Neuron (in vitro differentiated cells): ENCODE measurements around the gene ARHGDIG.

Source experiments
- H2AFZ ChIP-seq: one replicate; pipeline ENCODE4 v1.6.1; 2013; ENCODE audit warnings: low read depth, mild to moderate bottlenecking, inconsistent platforms, low read length, moderate library complexity
- H3K27me3 ChIP-seq: one replicate; pipeline ENCODE4 v1.6.1; 2013; ENCODE audit warnings: low read length; ENCODE audit not compliant: insufficient read depth
- H3K36me3 ChIP-seq: one replicate; pipeline ENCODE4 v1.6.1; 2013; ENCODE audit warnings: low read length; ENCODE audit not compliant: insufficient read depth
- H3K4me1 ChIP-seq: one replicate; pipeline ENCODE4 v1.6.1; 2013; ENCODE audit warnings: low read length; ENCODE audit not compliant: insufficient read depth
- H3K4me3 ChIP-seq: 2 replicates; pipeline ENCODE4 v1.5.1; 2013; ENCODE audit warnings: mild to moderate bottlenecking, low read length, moderate library complexity
- H3K9me3 ChIP-seq: one replicate; pipeline ENCODE4 v1.6.1; 2013; ENCODE audit warnings: low read length

The ARHGDIG gene

DNA sequence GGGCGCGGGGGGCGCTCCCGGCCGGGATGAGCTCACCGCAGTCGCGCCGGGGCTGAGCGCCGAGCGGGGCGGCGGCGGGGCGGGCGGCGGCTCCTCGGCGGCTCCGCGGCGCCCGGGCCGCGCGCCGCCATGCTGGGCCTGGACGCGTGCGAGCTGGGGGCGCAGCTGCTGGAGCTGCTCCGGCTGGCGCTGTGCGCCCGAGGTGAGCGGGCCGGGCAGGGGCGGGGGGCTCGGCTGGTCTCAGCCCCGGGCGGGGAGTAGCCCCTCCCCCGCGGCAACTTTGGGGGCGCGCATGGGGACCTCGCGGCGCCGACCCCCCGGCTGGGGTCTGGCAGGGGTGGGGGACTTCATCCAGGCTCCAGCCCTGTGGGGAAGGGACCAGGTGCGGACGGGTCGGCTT lies at the start of gene ARHGDIG:
Gene ARHGDIG (plus strand): TSS at position 40 of the 400 bp plus-strand sequence. CDS start 90 bp downstream, at position 130.
- H2AFZ ChIP-seq = no peak within 1 kb of the TSS
- H3K36me3 ChIP-seq = no peaks in the 10 kb centered on the region
- H3K4me3 ChIP-seq = peak within 1 kb of the TSS; percentile 47
- peaks cover 6% of the 10 kb centered on the region for H3K9me3 ChIP-seq
- H3K4me1 ChIP-seq = peaks cover 4% of the 10 kb centered on the region
- peaks cover 37% of the 10 kb centered on the region for H3K27me3 ChIP-seq

DNA sequence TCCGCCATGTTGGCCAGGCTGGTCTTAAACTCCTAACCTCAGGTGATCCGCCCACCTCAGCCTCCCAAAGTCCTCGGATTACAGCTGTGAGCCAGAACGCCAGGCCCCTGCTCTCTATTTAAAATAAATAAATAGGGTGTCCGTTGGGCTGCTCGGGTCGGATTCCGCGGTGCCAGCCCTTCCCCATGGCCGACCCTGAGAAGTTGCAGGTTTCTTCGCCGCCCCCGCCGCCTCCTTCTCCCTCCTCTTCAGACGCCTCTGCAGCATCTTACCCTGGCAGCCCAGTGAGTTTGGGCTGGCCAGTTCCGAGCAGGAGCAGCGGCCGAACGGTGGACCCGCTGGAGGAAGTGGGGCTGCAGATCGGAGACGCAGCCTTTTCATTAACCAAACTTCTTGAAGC lies 49.4 kb upstream of the ARHGDIG start:
- Histone ChIP-seq H3K9me3 (no peaks in the 10 kb centered on the region), H3K4me3 (no peak overlapping the region), H3K4me1 (peaks cover 20% of the 10 kb centered on the region), H2AFZ (no peak overlapping the region), H3K36me3 (peaks cover 22% of the 10 kb centered on the region), H3K27me3 (no peaks in the 10 kb centered on the region)

DNA sequence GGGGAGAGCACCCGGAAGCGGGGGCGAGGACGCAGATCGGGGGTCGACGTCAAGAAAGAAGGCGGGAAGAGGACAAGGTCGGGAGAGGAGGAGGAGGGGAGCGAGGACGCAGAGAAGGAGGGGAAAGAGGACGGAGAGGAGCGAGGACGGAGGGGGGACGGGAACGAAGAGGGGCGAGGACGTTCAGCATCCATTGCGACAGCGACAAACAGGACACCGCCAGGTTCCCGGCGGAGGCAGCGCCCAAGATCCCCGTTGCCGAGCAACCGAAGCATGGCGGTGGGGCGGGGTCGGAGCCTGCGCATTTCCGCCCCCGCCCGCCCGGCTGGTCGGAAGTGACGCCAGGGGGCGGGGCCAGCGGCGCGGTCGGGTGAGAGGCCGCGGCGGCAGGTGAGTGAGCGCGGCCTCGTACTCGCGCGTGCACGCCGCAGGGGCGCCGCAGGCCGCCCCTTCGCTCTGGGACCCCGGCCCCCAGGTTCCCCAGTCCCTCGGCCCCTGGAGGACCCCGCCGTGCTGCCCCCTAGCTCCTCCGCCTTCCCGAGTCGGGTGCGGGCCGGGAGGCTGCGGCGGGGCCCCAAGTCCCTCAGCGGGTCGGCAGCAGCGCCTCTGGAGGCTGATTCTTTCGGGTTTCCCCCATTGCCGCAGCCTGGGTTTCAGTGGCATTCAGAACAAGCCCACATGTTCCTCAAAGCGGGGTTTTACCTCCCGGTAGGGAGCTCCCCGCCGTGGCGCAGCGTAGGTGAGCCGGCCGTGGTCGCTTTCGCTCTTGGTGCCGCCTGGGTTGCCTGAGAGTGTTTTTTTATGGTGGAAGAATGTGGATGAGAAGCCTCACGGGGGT lies 45.7 kb upstream of the ARHGDIG start, which contains the start of gene FAM234A:
Gene FAM234A (plus strand): TSS at position 354 of the 838 bp plus-strand sequence. CDS start 19,593 bp downstream, outside the sequence.
- H3K36me3 ChIP-seq = peaks cover 5% of the 10 kb centered on the region
- H3K4me1 ChIP-seq = peaks cover 3% of the 10 kb centered on the region
- H3K9me3 ChIP-seq = no peaks in the 10 kb centered on the region
- H3K4me3 ChIP-seq = peak within 1 kb of the TSS; percentile 76
- peak within 1 kb of the TSS; percentile 62 for H2AFZ ChIP-seq
- no peaks in the 10 kb centered on the region for H3K27me3 ChIP-seq

DNA sequence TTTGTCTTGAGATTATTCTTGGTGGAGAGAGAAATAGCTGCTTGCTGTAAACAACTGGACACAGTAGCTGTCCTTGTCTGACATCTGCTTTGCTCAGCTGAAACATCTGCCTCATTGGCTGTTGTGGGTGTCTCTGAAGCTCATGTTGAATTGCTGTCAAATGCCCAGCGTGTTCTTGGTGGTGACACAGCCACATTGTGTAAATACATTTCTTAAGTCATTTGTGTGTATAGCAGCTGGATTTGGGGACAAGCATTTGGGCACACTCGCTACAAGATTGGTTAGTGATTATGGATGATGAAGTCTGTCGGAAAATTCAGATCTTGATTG lies 40.5 kb upstream of the ARHGDIG start:
- no peak overlapping the region for H2AFZ ChIP-seq
- peaks cover 4% of the 10 kb centered on the region for H3K9me3 ChIP-seq
- H3K4me1 ChIP-seq = peaks cover 3% of the 10 kb centered on the region
- H3K27me3 ChIP-seq = no peaks in the 10 kb centered on the region
- peaks cover 14% of the 10 kb centered on the region for H3K36me3 ChIP-seq
- no peak overlapping the region for H3K4me3 ChIP-seq

DNA sequence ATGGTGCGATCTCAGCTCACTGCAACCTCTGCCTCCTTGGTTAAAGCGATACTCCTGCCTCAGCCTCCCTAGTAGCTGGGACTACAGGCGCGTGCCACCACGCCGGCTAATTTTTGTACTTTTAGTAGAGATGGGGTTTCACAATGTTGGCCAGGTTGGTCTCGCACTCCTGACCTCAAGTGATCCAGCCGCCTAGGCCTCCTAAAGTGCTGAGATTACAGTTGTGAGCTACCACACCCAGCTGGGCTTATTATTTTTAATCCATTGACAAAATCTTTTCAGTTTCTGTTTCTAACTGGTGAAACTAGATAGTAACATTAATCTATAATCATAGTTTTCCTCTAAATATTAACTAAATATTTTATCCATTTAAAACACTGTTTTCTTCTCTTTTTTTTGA lies 39.8 kb upstream of the ARHGDIG start:
- no peaks in the 10 kb centered on the region for H3K4me1 ChIP-seq
- H3K36me3 ChIP-seq = peaks cover 14% of the 10 kb centered on the region
- no peaks in the 10 kb centered on the region for H3K27me3 ChIP-seq
- H2AFZ ChIP-seq = no peak overlapping the region
- H3K4me3 ChIP-seq = no peak overlapping the region
- H3K9me3 ChIP-seq = peaks cover 4% of the 10 kb centered on the region

DNA sequence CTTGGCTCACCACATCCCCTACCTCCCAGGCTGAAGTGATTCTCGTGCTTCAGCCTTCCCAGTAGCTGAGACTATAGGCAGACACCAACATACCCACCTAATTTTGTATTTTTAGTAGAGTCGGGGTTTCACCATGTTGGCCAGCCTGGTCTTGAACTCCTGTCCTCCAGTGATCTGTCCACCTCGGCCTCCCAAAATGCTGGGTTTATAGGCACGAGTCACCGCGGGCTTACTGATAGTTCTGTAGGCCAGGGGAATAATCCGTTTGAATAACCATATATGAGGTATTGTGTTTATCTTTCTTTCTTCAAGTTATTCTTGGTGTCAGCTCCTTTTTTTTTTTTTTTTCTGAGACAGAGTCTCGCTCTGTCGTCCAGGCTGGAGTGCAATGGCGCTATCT lies 38.1 kb upstream of the ARHGDIG start:
- Histone ChIP-seq H2AFZ (no peak overlapping the region), H3K4me3 (no peak overlapping the region), H3K36me3 (peaks cover 18% of the 10 kb centered on the region), H3K4me1 (no peaks in the 10 kb centered on the region), H3K9me3 (peaks cover 4% of the 10 kb centered on the region), H3K27me3 (no peaks in the 10 kb centered on the region)

DNA sequence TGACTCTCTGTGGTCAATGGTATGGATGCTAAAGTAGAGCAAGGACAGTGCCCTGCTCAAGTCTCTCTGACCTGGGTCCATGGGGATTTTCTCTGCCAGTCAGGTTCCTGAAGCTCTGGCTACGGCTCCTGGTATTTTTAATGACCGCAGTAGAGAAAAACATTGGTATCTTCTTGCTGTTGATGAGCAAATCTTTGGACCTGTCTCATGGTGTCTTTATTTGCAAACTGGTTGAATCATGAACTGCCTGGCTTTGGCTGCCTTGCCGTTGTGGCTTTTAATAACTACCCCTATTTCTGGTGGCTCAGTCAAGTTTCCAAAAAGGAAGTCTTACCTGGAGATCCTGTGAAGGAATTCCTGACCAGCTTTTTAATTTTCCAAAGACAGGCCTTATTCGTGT lies 37.0 kb upstream of the ARHGDIG start:
- Histone ChIP-seq H3K9me3 (peaks cover 4% of the 10 kb centered on the region), H3K4me1 (no peaks in the 10 kb centered on the region), H2AFZ (no peak overlapping the region), H3K4me3 (no peak overlapping the region), H3K36me3 (peaks cover 14% of the 10 kb centered on the region), H3K27me3 (no peaks in the 10 kb centered on the region)

DNA sequence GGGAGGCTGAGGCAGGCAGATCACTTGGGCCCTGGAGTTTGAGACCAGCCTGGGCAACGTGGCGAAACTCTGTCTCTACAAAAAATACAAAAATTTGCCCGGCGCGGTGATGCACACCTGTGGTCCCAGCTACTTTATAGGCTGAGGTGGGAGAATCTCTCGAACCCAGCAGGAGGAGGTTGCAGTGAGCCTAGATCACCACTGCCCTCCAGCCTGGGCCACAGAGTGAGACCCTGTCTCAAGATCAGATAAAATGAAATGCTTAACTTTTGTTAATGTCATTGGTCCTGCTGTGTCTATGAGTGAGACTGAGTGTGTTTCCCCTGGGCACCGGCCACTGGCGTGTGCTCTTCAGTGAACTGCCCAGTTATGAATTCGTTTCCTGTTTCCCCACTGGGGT lies 35.3 kb upstream of the ARHGDIG start:
- no peaks in the 10 kb centered on the region for H3K27me3 ChIP-seq
- no peak overlapping the region for H2AFZ ChIP-seq
- H3K4me1 ChIP-seq = no peaks in the 10 kb centered on the region
- H3K4me3 ChIP-seq = no peak overlapping the region
- peaks cover 4% of the 10 kb centered on the region for H3K9me3 ChIP-seq
- H3K36me3 ChIP-seq = peaks cover 20% of the 10 kb centered on the region

DNA sequence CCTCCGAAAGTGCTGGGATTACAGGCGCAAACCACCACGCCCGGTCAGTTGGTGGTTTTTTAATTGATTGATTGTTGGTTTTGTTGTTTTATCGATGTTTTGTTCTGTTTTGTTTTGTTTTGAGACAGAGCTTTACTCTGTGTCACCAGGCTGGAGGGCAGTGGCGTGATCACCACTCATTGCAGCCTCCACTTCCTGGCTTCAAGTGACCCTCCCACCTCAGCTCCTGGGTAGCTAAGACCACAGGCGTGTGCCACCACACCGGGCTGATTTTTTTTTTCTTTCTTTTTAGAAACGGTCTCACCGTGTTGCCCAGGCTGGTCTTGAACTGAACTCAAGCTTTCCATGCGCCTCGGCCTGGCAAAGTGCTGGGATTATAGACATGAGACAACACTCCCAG lies 33.4 kb upstream of the ARHGDIG start:
- Histone ChIP-seq H3K9me3 (no peaks in the 10 kb centered on the region), H3K4me1 (no peaks in the 10 kb centered on the region), H3K36me3 (peaks cover 20% of the 10 kb centered on the region), H3K27me3 (no peaks in the 10 kb centered on the region), H3K4me3 (no peak overlapping the region), H2AFZ (no peak overlapping the region)

DNA sequence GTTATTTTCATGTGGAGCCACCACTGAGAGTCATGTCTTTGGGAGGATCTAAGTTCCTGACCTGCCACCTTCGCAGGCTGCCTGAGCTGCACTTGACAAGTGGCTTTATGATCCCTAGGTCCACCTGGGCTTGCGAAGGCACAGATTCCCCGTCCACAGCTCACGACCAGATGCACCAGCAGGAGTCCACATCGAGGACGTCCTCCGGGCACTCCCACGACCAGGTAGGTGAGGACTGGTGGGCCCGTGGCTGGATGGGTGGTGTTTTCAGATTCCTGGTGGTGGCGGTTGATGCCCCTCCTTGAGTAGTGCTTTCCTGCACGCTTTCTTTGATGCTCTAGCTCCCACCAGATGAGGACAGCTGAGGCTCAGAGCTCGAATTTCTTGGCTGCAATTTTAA lies 31.0 kb upstream of the ARHGDIG start:
- Histone ChIP-seq H3K9me3 (no peaks in the 10 kb centered on the region), H3K27me3 (no peaks in the 10 kb centered on the region), H3K4me3 (no peak overlapping the region), H3K4me1 (no peaks in the 10 kb centered on the region), H3K36me3 (peaks cover 35% of the 10 kb centered on the region), H2AFZ (no peak overlapping the region)

DNA sequence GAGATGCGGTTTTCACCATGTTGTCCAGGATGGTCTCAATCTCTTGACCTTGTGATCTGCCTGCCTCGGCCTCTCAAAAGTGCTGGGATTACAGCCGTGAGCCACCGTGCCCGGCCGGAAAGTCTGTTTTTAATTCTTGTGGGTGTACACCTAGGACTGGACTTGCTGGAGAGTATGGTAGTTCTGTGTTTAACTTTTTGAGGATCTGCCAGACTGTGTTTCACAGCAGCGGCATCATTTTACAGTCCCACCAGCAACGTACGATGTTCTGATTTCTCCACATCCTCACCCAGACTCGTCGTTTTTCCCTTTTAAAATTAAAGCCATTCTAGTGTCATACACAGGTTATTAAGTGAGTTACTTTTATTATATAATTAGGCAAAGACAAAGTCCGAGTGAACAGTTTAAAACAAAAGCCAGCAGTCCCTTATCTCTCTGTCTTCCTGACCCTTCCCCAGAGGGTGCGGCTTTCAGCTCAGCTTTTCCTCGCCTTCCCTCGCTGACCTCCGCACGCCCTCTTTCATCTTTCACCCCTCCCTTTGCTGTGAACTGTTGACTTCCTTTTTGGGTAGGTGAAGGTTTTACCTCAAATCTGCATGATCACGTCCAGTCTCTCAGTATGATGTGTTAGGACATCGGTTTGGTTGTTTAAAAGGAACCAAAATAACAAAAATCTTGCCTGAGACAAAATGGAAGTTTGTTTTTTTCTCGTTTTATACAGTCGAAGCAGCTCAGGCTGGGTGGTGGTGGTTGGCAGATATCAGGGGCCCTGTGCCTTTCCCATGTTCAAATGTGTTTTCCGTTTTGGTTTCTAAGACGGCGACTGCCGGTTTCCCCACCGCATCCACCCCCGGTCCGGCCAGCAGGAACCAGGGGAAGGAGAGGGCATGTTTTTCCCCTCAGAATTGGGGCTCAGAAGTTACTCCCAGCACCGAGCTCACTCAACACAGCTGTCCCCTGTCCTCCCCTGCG lies 27.7 kb upstream of the ARHGDIG start:
- Histone ChIP-seq H3K4me3 (no peak overlapping the region), H3K27me3 (no peaks in the 10 kb centered on the region), H3K36me3 (peaks cover 46% of the 10 kb centered on the region), H2AFZ (no peak overlapping the region), H3K4me1 (no peaks in the 10 kb centered on the region), H3K9me3 (peaks cover 4% of the 10 kb centered on the region)

DNA sequence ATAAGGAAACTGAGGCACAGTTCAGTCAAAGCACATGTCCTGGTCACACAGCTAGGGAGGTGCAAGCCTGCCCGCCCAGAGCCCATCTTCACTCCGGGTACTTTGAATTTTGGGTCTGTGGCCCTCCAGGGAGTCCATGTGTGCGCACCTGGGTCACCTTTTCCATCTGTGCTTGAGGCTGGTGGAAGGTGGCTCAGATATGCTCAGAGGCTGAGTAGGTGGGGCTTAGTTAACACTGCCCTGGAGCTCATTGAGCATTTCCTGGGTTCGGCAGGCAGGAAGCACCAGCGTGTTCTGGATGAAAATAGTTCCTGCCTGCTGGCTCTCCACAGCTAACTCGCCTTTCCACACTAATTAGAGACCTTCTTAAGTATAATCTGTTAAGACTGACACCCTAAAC lies 26.6 kb upstream of the ARHGDIG start:
- Histone ChIP-seq H3K9me3 (peaks cover 4% of the 10 kb centered on the region), H2AFZ (no peak overlapping the region), H3K27me3 (no peaks in the 10 kb centered on the region), H3K36me3 (peaks cover 46% of the 10 kb centered on the region), H3K4me1 (no peaks in the 10 kb centered on the region), H3K4me3 (no peak overlapping the region)

DNA sequence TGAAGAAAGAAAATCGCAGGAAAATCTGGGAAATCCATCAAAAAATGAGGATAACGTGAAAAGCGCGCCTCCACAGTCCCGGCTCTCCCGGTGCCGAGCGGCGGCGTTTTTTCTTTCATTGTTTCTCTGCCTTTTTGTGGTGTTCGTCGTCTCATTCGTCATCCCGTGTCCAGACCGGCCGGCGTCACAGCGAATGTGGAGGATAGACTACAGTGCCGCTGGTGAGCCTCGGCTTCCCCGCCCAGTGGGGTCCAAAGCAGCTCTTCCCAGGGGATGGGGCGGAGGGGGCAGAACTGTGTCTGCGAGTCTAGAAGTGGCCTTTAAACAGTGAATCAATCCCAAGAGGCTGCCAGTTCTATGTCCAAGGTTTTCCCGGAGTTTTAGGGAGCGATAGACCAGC lies 25.9 kb upstream of the ARHGDIG start:
- Histone ChIP-seq H2AFZ (no peak overlapping the region), H3K36me3 (peaks cover 47% of the 10 kb centered on the region), H3K27me3 (no peaks in the 10 kb centered on the region), H3K4me1 (no peaks in the 10 kb centered on the region), H3K9me3 (peaks cover 4% of the 10 kb centered on the region), H3K4me3 (no peak overlapping the region)
